ENCODE results near the gene MINAR2. TPM values are rescaled to one million over a fixed set of nuclear protein-coding genes. Genes with fewer than 3 reads are reported as not detected.

The MINAR2 gene
- total and polyA plus RNA-seq, 9 of the 15 experiments (the other 6 are each of a cell fraction or from before 2014, with no cell fraction given): not detected

DNA sequence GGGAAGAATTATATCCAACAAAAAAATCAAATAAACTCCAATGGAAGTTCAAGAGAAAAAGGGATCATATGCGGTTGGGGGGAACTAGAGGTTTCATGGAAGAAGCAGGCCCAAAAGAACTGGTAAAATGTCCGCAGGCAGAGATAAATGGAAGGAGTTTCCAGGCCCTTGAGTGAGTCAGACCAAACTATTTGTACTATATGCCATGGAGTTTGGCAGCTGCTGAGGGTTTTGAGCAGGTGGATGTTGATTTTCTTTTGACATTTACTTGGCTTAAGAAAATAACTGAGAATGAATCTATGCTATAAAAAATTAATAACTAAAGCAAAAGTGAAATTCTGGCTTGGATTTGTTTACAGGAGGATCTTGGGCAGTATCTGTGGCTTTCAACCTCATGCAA lies 33.7 kb downstream of the MINAR2 start (continued):
- TF ChIP-seq, protein P1, sequence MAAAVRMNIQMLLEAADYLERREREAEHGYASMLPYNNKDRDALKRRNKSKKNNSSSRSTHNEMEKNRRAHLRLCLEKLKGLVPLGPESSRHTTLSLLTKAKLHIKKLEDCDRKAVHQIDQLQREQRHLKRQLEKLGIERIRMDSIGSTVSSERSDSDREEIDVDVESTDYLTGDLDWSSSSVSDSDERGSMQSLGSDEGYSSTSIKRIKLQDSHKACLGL (CRISPR knock-in tag; IDR thresholded peaks at IDR 0.05; ENCODE audit: borderline replicate concordance, poor library complexity, severe bottlenecking): no peak
- TF ChIP-seq U2AF2 (optimal IDR thresholded peaks at IDR 0.05; ENCODE audit: low read depth, low read length) (no peak), SMARCB1 (IDR thresholded peaks at IDR 0.05; ENCODE audit: insufficient read length, low read depth) (no peak), NCOA4 (IDR thresholded peaks at IDR 0.05; ENCODE audit: partially characterized antibody) (no peak), BDP1 (IDR thresholded peaks at IDR 0.05; ENCODE audit: insufficient read depth, insufficient read length) (no peak)
- TF ChIP-seq, protein P2, sequence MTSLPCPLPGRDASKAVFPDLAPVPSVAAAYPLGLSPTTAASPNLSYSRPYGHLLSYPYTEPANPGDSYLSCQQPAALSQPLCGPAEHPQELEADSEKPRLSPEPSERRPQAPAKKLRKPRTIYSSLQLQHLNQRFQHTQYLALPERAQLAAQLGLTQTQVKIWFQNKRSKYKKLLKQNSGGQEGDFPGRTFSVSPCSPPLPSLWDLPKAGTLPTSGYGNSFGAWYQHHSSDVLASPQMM (CRISPR knock-in tag; IDR thresholded peaks at IDR 0.05): no peak
- TF ChIP-seq, protein P3, sequence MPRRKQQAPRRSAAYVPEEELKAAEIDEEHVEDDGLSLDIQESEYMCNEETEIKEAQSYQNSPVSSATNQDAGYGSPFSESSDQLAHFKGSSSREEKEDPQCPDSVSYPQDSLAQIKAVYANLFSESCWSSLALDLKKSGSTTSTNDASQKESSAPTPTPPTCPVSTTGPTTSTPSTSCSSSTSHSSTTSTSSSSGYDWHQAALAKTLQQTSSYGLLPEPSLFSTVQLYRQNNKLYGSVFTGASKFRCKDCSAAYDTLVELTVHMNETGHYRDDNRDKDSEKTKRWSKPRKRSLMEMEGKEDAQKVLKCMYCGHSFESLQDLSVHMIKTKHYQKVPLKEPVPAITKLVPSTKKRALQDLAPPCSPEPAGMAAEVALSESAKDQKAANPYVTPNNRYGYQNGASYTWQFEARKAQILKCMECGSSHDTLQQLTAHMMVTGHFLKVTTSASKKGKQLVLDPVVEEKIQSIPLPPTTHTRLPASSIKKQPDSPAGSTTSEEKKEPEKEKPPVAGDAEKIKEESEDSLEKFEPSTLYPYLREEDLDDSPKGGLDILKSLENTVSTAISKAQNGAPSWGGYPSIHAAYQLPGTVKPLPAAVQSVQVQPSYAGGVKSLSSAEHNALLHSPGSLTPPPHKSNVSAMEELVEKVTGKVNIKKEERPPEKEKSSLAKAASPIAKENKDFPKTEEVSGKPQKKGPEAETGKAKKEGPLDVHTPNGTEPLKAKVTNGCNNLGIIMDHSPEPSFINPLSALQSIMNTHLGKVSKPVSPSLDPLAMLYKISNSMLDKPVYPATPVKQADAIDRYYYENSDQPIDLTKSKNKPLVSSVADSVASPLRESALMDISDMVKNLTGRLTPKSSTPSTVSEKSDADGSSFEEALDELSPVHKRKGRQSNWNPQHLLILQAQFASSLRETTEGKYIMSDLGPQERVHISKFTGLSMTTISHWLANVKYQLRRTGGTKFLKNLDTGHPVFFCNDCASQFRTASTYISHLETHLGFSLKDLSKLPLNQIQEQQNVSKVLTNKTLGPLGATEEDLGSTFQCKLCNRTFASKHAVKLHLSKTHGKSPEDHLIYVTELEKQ (CRISPR knock-in tag; IDR thresholded peaks at IDR 0.05): no peak
